Memory B cell (primary cell): ENCODE data around the gene SLC48A1.
"Not testable (repeated sequence)": the region's sequence is repeated elsewhere in the genome, so short reads cannot be mapped to it uniquely, and the experiment has no call there.

ENCODE experiments used
- ATAC-seq: fragments of 150-1000 bp; cut with Tn5 transposase; 2 replicates; pipeline ENCODE4 v1.10.0; 2021; ENCODE audit warnings: low read depth, mild to moderate bottlenecking, moderate library complexity
- DNase-seq, 2 donors: peaks; one replicate each; pipeline ENCODE4 v3.0.0; 2022; ENCODE audit warnings: low spot score in 2 of 2
- H3K27ac Mint-ChIP-seq: one replicate; pipeline ENCODE4 v1.8.0; 2022; ENCODE audit warnings: mild to moderate bottlenecking, moderate library complexity, mixed read lengths
- H3K27me3 Mint-ChIP-seq: one replicate; pipeline ENCODE4 v1.8.0; 2022; ENCODE audit warnings: mixed read lengths
- H3K36me3 Mint-ChIP-seq: one replicate; pipeline ENCODE4 v1.8.0; 2022; ENCODE audit warnings: mild to moderate bottlenecking, mixed read lengths
- H3K4me1 Mint-ChIP-seq: one replicate; pipeline ENCODE4 v1.8.0; 2022; ENCODE audit warnings: mixed read lengths
- H3K4me3 Mint-ChIP-seq: one replicate; pipeline ENCODE4 v1.8.0; 2022; ENCODE audit warnings: mild to moderate bottlenecking, moderate library complexity, mixed read lengths
- H3K9me3 Mint-ChIP-seq: one replicate; pipeline ENCODE4 v1.8.0; 2022; ENCODE audit warnings: mixed read lengths

The SLC48A1 gene

GRCh38 chr12:47807338-47807737 lies 34.3 kb downstream of the SLC48A1 start:
- H3K27me3 Mint-ChIP-seq: no peaks in the 10 kb centered on the region
- H3K4me1 Mint-ChIP-seq: peaks cover 74% of the 10 kb centered on the region
- H3K4me3 Mint-ChIP-seq: peak overlapping the region; percentile 30
- no peaks in the 10 kb centered on the region for H3K9me3 Mint-ChIP-seq
- DNase-seq: no peak
- ATAC-seq: no peak
- H3K36me3 Mint-ChIP-seq: no peaks in the 10 kb centered on the region
- peak overlapping the region; percentile 94 for H3K27ac Mint-ChIP-seq

- H3K4me3 Mint-ChIP-seq: peak overlapping the region; percentile 65
Measured at GRCh38 chr12:47808050-47808449, 35.0 kb downstream of the SLC48A1 start.

GRCh38 chr12:47808574-47809365 lies 35.7 kb downstream of the SLC48A1 start:
- H3K27me3 Mint-ChIP-seq: no peaks in the 10 kb centered on the region
- H3K4me3 Mint-ChIP-seq: peak overlapping the region; percentile 65
- H3K36me3 Mint-ChIP-seq: no peaks in the 10 kb centered on the region
- ATAC-seq (no peak), DNase-seq (peak in 1 of 2 donors; percentile 32)
- H3K9me3 Mint-ChIP-seq: no peaks in the 10 kb centered on the region
- H3K27ac Mint-ChIP-seq: peak overlapping the region; percentile 94
- peaks cover 67% of the 10 kb centered on the region for H3K4me1 Mint-ChIP-seq

More at GRCh38 chr12:47808050-47808449, 35.0 kb downstream of the SLC48A1 start:
- DNase-seq: peak; percentile 58 to 63
- peak; percentile 58 for ATAC-seq
- Mint-ChIP-seq H3K9me3 (no peaks in the 10 kb centered on the region), H3K4me1 (peaks cover 67% of the 10 kb centered on the region), H3K36me3 (no peaks in the 10 kb centered on the region), H3K27ac (peak overlapping the region; percentile 94), H3K27me3 (no peaks in the 10 kb centered on the region)

GRCh38 chr12:47809518-47809917 lies 36.5 kb downstream of the SLC48A1 start:
- not testable (repeated sequence) for H3K36me3 Mint-ChIP-seq, DNase-seq, H3K27me3 Mint-ChIP-seq, H3K9me3 Mint-ChIP-seq, ATAC-seq
- H3K4me3 Mint-ChIP-seq: peak overlapping the region; percentile 14
- H3K27ac Mint-ChIP-seq: peak overlapping the region; percentile 94
- peaks cover 69% of the 10 kb centered on the region for H3K4me1 Mint-ChIP-seq

GRCh38 chr12:47811072-47811396 lies 38.0 kb downstream of the SLC48A1 start:
- Mint-ChIP-seq H3K36me3 (no peaks in the 10 kb centered on the region), H3K4me1 (peaks cover 67% of the 10 kb centered on the region), H3K9me3 (no peaks in the 10 kb centered on the region), H3K27ac (peak overlapping the region; percentile 94), H3K4me3 (peak overlapping the region; percentile 92), H3K27me3 (no peaks in the 10 kb centered on the region)
- ATAC-seq (no peak), DNase-seq (no peak)

- DNase-seq: no peak
- Mint-ChIP-seq H3K27me3 (no peaks in the 10 kb centered on the region), H3K4me1 (peaks cover 68% of the 10 kb centered on the region), H3K36me3 (no peaks in the 10 kb centered on the region), H3K27ac (peak overlapping the region; percentile 94), H3K4me3 (peak overlapping the region; percentile 92), H3K9me3 (no peaks in the 10 kb centered on the region)
- peak; percentile 5 for ATAC-seq
Measured at GRCh38 chr12:47811581-47812484, 38.8 kb downstream of the SLC48A1 start.

GRCh38 chr12:47812797-47813510 lies 39.9 kb downstream of the SLC48A1 start:
- ATAC-seq (peak; percentile 74), DNase-seq (peak; percentile 76 to 86)
- peaks cover 65% of the 10 kb centered on the region for H3K4me1 Mint-ChIP-seq
- no peaks in the 10 kb centered on the region for H3K36me3 Mint-ChIP-seq
- H3K27ac Mint-ChIP-seq: peak overlapping the region; percentile 94
- H3K4me3 Mint-ChIP-seq: peak overlapping the region; percentile 92
- no peaks in the 10 kb centered on the region for H3K27me3 Mint-ChIP-seq
- no peaks in the 10 kb centered on the region for H3K9me3 Mint-ChIP-seq

GRCh38 chr12:47813511-47814196 lies 40.6 kb downstream of the SLC48A1 start:
- Mint-ChIP-seq H3K9me3 (no peaks in the 10 kb centered on the region), H3K27ac (peak overlapping the region; percentile 94), H3K4me1 (peaks cover 66% of the 10 kb centered on the region), H3K4me3 (peak overlapping the region; percentile 92), H3K27me3 (no peaks in the 10 kb centered on the region), H3K36me3 (no peaks in the 10 kb centered on the region)
- ATAC-seq (peak; percentile 2), DNase-seq (peak in 1 of 2 donors; percentile 47)

- Mint-ChIP-seq H3K36me3 (no peaks in the 10 kb centered on the region), H3K27ac (peak overlapping the region; percentile 94), H3K4me3 (peak overlapping the region; percentile 28), H3K4me1 (peaks cover 63% of the 10 kb centered on the region), H3K27me3 (no peaks in the 10 kb centered on the region), H3K9me3 (no peaks in the 10 kb centered on the region)
- ATAC-seq (no peak), DNase-seq (no peak)
Measured at GRCh38 chr12:47814539-47815170, 41.6 kb downstream of the SLC48A1 start.

GRCh38 chr12:47815447-47815846 lies 42.4 kb downstream of the SLC48A1 start:
- not testable (repeated sequence) for H3K36me3 Mint-ChIP-seq, H3K9me3 Mint-ChIP-seq, ATAC-seq, H3K27me3 Mint-ChIP-seq, DNase-seq
- H3K27ac Mint-ChIP-seq: peak overlapping the region; percentile 94
- peak overlapping the region; percentile 14 for H3K4me3 Mint-ChIP-seq
- peaks cover 62% of the 10 kb centered on the region for H3K4me1 Mint-ChIP-seq

- H3K27me3 Mint-ChIP-seq: no peaks in the 10 kb centered on the region
- no peaks in the 10 kb centered on the region for H3K36me3 Mint-ChIP-seq
- H3K4me1 Mint-ChIP-seq: peaks cover 56% of the 10 kb centered on the region
- peak overlapping the region; percentile 93 for H3K4me3 Mint-ChIP-seq
- ATAC-seq: no peak
- no peak for DNase-seq
- peak overlapping the region; percentile 94 for H3K27ac Mint-ChIP-seq
- H3K9me3 Mint-ChIP-seq: no peaks in the 10 kb centered on the region
Measured at GRCh38 chr12:47816403-47817271, 43.6 kb downstream of the SLC48A1 start.

GRCh38 chr12:47817272-47818006 lies 44.4 kb downstream of the SLC48A1 start:
- no peak for DNase-seq
- Mint-ChIP-seq H3K27ac (peak overlapping the region; percentile 94), H3K36me3 (no peaks in the 10 kb centered on the region)

More at GRCh38 chr12:47817272-47818006, 44.4 kb downstream of the SLC48A1 start:
- ATAC-seq: no peak
- H3K4me1 Mint-ChIP-seq: peaks cover 58% of the 10 kb centered on the region
- H3K4me3 Mint-ChIP-seq: peak overlapping the region; percentile 93
- no peaks in the 10 kb centered on the region for H3K27me3 Mint-ChIP-seq
- H3K9me3 Mint-ChIP-seq: no peaks in the 10 kb centered on the region
